Lower lobe of right lung (tissue), 2 donors: ENCODE measurements around the gene OSM. TPM values are rescaled to one million over a fixed set of nuclear protein-coding genes. Genes with fewer than 3 reads are reported as not detected.

ENCODE experiments used
- ATAC-seq, 2 donors: fragments of 200-7000 bp; cut with Tn5 transposase; one replicate each; pipeline ENCODE4 v1.9.1; 2020 to 2022; ENCODE audit warnings: mild to moderate bottlenecking in 2 of 2, moderate library complexity in 2 of 2
- DNase-seq: peaks from one replicate; pipeline ENCODE4 v3.0.0-alpha.2; 2020
- H3K27ac ChIP-seq: fragments of 200-600 bp; one replicate; pipeline ENCODE4 v1.8.0; 2022
- H3K27me3 ChIP-seq: fragments of 200-600 bp; one replicate; pipeline ENCODE4 v1.8.0; 2022; ENCODE audit warnings: low read depth
- H3K36me3 ChIP-seq: fragments of 200-600 bp; one replicate; pipeline ENCODE4 v1.8.0; 2022; ENCODE audit warnings: mild to moderate bottlenecking
- H3K4me1 ChIP-seq: fragments of 200-600 bp; one replicate; pipeline ENCODE4 v1.8.0; 2022
- H3K4me3 ChIP-seq: fragments of 200-600 bp; one replicate; pipeline ENCODE4 v1.8.0; 2022; ENCODE audit warnings: mild to moderate bottlenecking
- H3K9me3 ChIP-seq: fragments of 200-600 bp; one replicate; pipeline ENCODE4 v1.8.0; 2022
- CTCF ChIP-seq: fragments of 200-600 bp; IDR thresholded peaks from one replicate; pipeline ENCODE4 v1.8.0; 2022; ENCODE audit warnings: antibody characterized with exemption, mild to moderate bottlenecking
- intact Hi-C: fragments of 100-400 bp; cut with DNase I; formaldehyde crosslinking; loops from one replicate; pipeline ENCODE4 v1.11.0; 2022
- total RNA-seq: library from RNA; stranded (reverse); fragmentation: NEBNext Ultra II Directional; extraction: Animal tissue kit (Norgen Biotek cat#: 25700); gene quantifications from one replicate; pipeline ENCODE4 v1.2.1, GENCODE V29; 2021
- donor health status: DM: no; HTN: yes; CAD: no; lungs with severe emphysema.

OSM gene
- total RNA-seq, 1 donor from 2014 or later, result 1.1 TPM

- ATAC-seq, result no peak
- Histone ChIP-seq H3K27me3 (no peaks in the 10 kb centered on the region), H3K4me3 (no peak overlapping the region), H3K4me1 (peaks cover 50% of the 10 kb centered on the region), H3K9me3 (no peaks in the 10 kb centered on the region), H3K27ac (peak overlapping the region; percentile 95), H3K36me3 (peaks cover 52% of the 10 kb centered on the region)
- DNase-seq, result no peak
- TF ChIP-seq CTCF, result no peak
- intact Hi-C loops, result no loop called here
These were observed 25.7 kb upstream of the OSM start for GRCh38 chr22:30292069-30292970.

GRCh38 chr22:30291058-30291892, 24.6 kb upstream of the OSM start:
- Histone ChIP-seq H3K4me1 (peaks cover 47% of the 10 kb centered on the region), H3K36me3 (peaks cover 50% of the 10 kb centered on the region), H3K9me3 (no peaks in the 10 kb centered on the region), H3K27ac (peak overlapping the region; percentile 95), H3K4me3 (no peak overlapping the region), H3K27me3 (no peaks in the 10 kb centered on the region)
- peak; percentile 47 to 58 for ATAC-seq
- TF ChIP-seq CTCF, result no peak
- intact Hi-C loops, result no loop called here
- DNase-seq, result peak; percentile 87

GRCh38 chr22:30290342-30291057, 23.8 kb upstream of the OSM start:
- Histone ChIP-seq H3K36me3 (peaks cover 53% of the 10 kb centered on the region), H3K4me1 (peaks cover 47% of the 10 kb centered on the region), H3K27me3 (no peaks in the 10 kb centered on the region), H3K4me3 (peak overlapping the region; percentile 96), H3K9me3 (no peaks in the 10 kb centered on the region), H3K27ac (peak overlapping the region; percentile 95)
- no peak for TF ChIP-seq CTCF
- ATAC-seq, result peak; percentile 4 to 11
- no peak for DNase-seq
- intact Hi-C loops, result no loop called here

GRCh38 chr22:30289980-30290313, 23.3 kb upstream of the OSM start:
- peaks cover 47% of the 10 kb centered on the region for H3K4me1 ChIP-seq
- TF ChIP-seq CTCF, result no peak
- H3K27ac ChIP-seq, result peak overlapping the region; percentile 95
- no peaks in the 10 kb centered on the region for H3K27me3 ChIP-seq
- ATAC-seq, result peak; percentile 0 to 2
- no peaks in the 10 kb centered on the region for H3K9me3 ChIP-seq
- DNase-seq, result no peak
- H3K4me3 ChIP-seq, result peak overlapping the region; percentile 96
- peaks cover 53% of the 10 kb centered on the region for H3K36me3 ChIP-seq
- intact Hi-C loops, result loop anchor here (10.0 kb wide), 1 partner anchor 95 kb away; the partner anchor contains the start of gene RNF215
